Measurements from ENCODE around the gene RAB14.

RAB14 gene

GRCh38 chr9:121201738-121202533 lies at the start of gene RAB14:
Gene RAB14, minus strand, starts transcription at chr9:121201869. Its CDS starts 8,457 bp downstream, at chr9:121193412.
- peak within 1 kb of the TSS; percentile 43 for H3K27ac ChIP-seq (ENCODE audit: low read depth, low read length)
- peaks cover 50% of the 10 kb centered on the region for H3K79me2 ChIP-seq (ENCODE audit: control insufficient read depth, insufficient read depth, low read length, unreplicated experiment)
- H3K4me3 ChIP-seq (ENCODE audit: low read depth, low read length) = peak within 1 kb of the TSS; percentile 96
- no peaks in the 10 kb centered on the region for H3K27me3 ChIP-seq (ENCODE audit: insufficient read depth, low read length)
- H3K4me1 ChIP-seq (ENCODE audit: control insufficient read depth, insufficient read depth, low read length, unreplicated experiment) = peaks cover 28% of the 10 kb centered on the region
- no peaks in the 10 kb centered on the region for H3K36me3 ChIP-seq (ENCODE audit: insufficient read depth, low read length)
- H2AFZ ChIP-seq (ENCODE audit: low read length, unreplicated experiment) = peak within 1 kb of the TSS; percentile 98

DNA sequence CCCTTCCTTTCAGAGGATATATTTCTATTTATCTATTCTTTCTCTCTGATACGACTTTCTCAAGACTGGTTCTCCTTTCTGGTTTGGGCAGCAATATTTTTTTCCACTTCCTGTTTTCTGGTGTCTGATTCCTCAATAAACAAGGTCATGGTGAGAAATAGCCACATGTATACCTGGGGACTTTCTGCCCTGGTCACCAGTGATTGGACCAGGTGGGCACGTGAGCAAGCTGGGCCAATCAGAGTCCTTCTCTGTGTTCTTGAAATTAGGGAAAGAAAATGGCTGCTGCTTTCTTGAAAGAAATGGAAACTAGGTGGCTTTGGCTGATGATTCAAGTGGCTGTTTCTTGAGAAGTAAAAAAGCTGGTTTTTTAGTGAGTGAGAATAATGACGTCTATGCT lies 47.9 kb upstream of the RAB14 start:
- no peaks in the 10 kb centered on the region for H3K79me2 ChIP-seq (ENCODE audit: control insufficient read depth, insufficient read depth, low read length, unreplicated experiment)
- no peak overlapping the region for H2AFZ ChIP-seq (ENCODE audit: low read length, unreplicated experiment)
- peaks cover 15% of the 10 kb centered on the region for H3K4me1 ChIP-seq (ENCODE audit: control insufficient read depth, insufficient read depth, low read length, unreplicated experiment)
- H3K4me3 ChIP-seq (ENCODE audit: low read depth, low read length) = no peak overlapping the region
- no peaks in the 10 kb centered on the region for H3K36me3 ChIP-seq (ENCODE audit: insufficient read depth, low read length)
- H3K27me3 ChIP-seq (ENCODE audit: insufficient read depth, low read length) = no peaks in the 10 kb centered on the region
- H3K27ac ChIP-seq (ENCODE audit: low read depth, low read length) = no peak overlapping the region

DNA sequence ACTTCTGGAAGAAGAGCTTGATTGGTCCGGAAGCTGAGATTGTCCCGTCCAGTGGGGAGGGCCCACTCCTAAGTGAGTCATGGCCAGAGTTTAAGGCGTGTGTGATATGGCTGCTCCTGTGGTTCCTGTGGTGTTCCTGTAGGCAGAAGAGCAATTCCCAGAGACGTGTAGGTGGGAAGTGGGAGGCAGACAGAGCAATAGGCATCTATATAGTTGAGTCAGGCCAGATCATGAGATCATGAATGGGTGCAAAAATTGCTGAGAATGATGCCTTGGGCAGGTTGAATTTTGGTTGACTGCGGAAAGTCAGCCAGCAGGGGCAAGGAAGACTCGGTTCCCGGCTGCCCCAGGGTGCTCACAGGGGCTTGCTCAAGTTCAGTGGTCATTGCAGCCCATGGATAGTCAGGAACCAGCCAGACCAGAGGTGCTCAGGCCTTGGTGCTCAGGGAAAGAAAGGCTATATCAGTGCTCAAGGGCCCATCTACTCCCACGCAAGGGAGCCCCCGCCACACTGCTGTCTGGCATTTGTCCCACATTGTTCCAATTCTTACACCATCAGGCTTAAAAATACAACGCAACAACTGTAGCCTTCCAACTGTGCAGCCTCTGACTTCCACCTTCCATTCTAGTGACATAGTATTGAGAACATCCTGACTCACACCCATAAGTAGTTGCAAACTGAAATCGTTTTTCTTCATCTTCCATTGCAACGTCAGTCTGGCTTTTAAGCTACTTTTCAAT lies 45.3 kb upstream of the RAB14 start:
- peak overlapping the region; percentile 86 for H2AFZ ChIP-seq (ENCODE audit: low read length, unreplicated experiment)
- no peaks in the 10 kb centered on the region for H3K79me2 ChIP-seq (ENCODE audit: control insufficient read depth, insufficient read depth, low read length, unreplicated experiment)
- H3K27me3 ChIP-seq (ENCODE audit: insufficient read depth, low read length) = no peaks in the 10 kb centered on the region
- H3K36me3 ChIP-seq (ENCODE audit: insufficient read depth, low read length) = no peaks in the 10 kb centered on the region
- no peak overlapping the region for H3K4me3 ChIP-seq (ENCODE audit: low read depth, low read length)
- H3K4me1 ChIP-seq (ENCODE audit: control insufficient read depth, insufficient read depth, low read length, unreplicated experiment) = peaks cover 26% of the 10 kb centered on the region
- H3K27ac ChIP-seq (ENCODE audit: low read depth, low read length) = peak overlapping the region; percentile 60

DNA sequence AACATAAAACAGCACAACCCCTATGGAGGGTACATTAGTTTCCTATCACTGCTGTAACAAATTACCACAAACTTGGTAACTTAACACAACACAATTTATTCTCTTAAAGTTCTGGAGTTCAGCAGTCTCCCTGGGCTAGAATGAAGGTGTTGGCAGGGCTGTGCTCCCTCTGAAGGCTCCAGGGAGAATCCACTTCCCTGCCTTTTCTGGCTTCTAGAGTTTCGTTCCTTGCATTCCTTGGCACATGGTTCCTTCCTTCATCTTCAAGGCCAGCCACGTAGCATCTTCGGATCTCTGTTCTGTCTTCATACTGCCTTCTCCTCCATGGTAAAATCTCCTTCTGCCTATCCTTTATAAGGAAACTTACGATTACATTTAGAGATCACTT lies 41.3 kb upstream of the RAB14 start:
- H2AFZ ChIP-seq (ENCODE audit: low read length, unreplicated experiment) = no peak overlapping the region
- H3K4me3 ChIP-seq (ENCODE audit: low read depth, low read length) = no peak overlapping the region
- no peaks in the 10 kb centered on the region for H3K79me2 ChIP-seq (ENCODE audit: control insufficient read depth, insufficient read depth, low read length, unreplicated experiment)

DNA sequence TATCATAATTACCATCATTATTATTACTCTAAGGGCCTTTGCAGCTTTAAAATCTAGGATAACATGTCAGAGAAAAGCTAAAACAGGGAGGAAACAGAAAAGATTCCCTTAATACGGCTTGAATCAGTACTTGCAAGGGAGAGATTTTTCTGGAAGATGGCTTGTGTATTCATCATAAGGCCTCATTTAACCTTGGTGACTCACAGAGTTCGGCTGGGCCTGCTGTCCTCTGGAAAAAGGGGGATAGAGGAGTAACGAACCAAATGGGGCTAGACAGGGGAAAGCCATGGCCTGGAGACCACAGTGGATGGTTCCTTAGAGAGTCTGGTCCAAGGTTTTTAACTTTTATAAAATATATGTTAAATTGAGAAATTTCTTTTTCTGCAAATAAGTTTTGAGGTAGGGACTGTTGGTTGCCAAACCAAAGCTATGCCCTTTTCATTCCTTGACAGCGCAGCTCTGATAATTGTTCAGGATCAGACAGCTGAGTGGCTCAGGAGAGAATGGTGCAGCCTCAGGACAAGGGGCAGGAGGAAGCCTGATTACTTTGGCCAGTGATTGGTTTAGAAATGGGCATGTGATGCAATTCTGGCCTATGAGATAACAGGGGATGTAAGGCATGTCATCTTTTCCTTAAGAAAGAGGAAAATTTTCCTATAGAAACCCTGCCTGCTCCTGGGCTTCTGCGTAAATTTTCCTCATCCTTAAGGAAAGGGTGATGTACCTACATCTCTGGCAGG lies 40.7 kb upstream of the RAB14 start:
- Histone ChIP-seq H3K4me3 (ENCODE audit: low read depth, low read length) (no peak overlapping the region), H3K36me3 (ENCODE audit: insufficient read depth, low read length) (no peaks in the 10 kb centered on the region), H3K27ac (ENCODE audit: low read depth, low read length) (peak overlapping the region; percentile 43), H3K4me1 (ENCODE audit: control insufficient read depth, insufficient read depth, low read length, unreplicated experiment) (peaks cover 25% of the 10 kb centered on the region), H3K79me2 (ENCODE audit: control insufficient read depth, insufficient read depth, low read length, unreplicated experiment) (no peaks in the 10 kb centered on the region), H3K27me3 (ENCODE audit: insufficient read depth, low read length) (no peaks in the 10 kb centered on the region), H2AFZ (ENCODE audit: low read length, unreplicated experiment) (peak overlapping the region; percentile 84)

More for the DNA sequence above, 41.3 kb upstream of the RAB14 start:
- Histone ChIP-seq H3K27me3 (ENCODE audit: insufficient read depth, low read length) (no peaks in the 10 kb centered on the region), H3K27ac (ENCODE audit: low read depth, low read length) (peak overlapping the region; percentile 43), H3K36me3 (ENCODE audit: insufficient read depth, low read length) (no peaks in the 10 kb centered on the region), H3K4me1 (ENCODE audit: control insufficient read depth, insufficient read depth, low read length, unreplicated experiment) (peaks cover 31% of the 10 kb centered on the region)

DNA sequence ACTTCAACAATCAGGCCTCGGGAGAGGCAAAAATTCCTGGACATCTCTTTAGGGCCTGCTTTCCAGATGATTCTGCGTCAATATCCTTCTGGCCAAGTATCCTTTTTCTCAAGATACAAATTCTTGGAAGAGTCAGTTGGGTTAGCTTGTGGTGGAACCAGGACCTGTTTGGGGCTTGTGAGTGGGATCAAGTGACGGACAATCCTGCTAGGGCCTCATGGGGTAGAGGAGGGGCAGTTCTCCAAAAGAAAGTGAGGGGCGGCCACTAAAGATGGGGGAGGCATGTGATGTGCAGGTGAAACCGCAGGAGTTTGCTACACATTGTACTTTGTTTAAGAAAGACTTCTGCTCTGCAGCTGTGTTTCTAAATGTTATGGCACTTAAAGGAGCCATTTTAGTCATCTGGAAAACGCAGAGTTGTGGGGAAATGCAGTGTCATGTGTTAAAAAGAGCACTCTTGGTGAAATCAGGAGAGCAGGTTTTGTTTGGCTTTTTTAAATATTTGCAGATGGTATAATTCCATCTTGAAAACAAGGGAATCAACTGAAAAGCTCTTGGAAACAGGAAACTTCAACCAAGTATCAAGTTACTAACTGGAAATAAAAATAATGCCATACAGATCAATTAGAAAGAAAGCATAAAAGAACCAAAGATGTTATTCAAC lies 38.9 kb upstream of the RAB14 start:
- H3K4me1 ChIP-seq (ENCODE audit: control insufficient read depth, insufficient read depth, low read length, unreplicated experiment) = peaks cover 15% of the 10 kb centered on the region
- no peaks in the 10 kb centered on the region for H3K27me3 ChIP-seq (ENCODE audit: insufficient read depth, low read length)
- H3K36me3 ChIP-seq (ENCODE audit: insufficient read depth, low read length) = no peaks in the 10 kb centered on the region
- H3K4me3 ChIP-seq (ENCODE audit: low read depth, low read length) = no peak overlapping the region
- H2AFZ ChIP-seq (ENCODE audit: low read length, unreplicated experiment) = no peak overlapping the region
- H3K79me2 ChIP-seq (ENCODE audit: control insufficient read depth, insufficient read depth, low read length, unreplicated experiment) = no peaks in the 10 kb centered on the region
- no peak overlapping the region for H3K27ac ChIP-seq (ENCODE audit: low read depth, low read length)

GRCh38 chr9:121239851-121240250 lies 38.2 kb upstream of the RAB14 start:
- Histone ChIP-seq H3K36me3 (ENCODE audit: insufficient read depth, low read length) (no peaks in the 10 kb centered on the region), H2AFZ (ENCODE audit: low read length, unreplicated experiment) (no peak overlapping the region), H3K4me3 (ENCODE audit: low read depth, low read length) (no peak overlapping the region), H3K79me2 (ENCODE audit: control insufficient read depth, insufficient read depth, low read length, unreplicated experiment) (no peaks in the 10 kb centered on the region), H3K4me1 (ENCODE audit: control insufficient read depth, insufficient read depth, low read length, unreplicated experiment) (peaks cover 15% of the 10 kb centered on the region), H3K27ac (ENCODE audit: low read depth, low read length) (no peak overlapping the region), H3K27me3 (ENCODE audit: insufficient read depth, low read length) (no peaks in the 10 kb centered on the region)

DNA sequence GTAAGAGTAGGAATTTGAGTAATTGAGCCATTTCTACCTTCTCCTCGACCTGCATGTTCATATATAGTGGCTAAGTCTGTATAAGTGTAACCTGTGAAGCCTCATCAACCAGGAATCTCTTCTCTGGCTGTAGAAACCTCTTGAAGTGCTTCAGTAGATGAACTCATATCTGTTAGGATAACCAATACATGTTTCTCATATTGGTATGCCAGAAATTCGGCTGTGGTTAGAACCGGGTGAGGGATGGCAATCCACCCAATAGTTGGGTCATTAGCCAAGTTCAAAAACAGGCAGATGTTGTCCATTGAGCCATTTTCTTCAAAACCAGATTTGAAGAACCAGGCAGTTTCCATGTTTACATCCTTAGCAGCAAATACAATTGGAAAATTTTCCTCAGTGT lies 37.4 kb upstream of the RAB14 start:
- Histone ChIP-seq H2AFZ (ENCODE audit: low read length, unreplicated experiment) (no peak overlapping the region), H3K4me3 (ENCODE audit: low read depth, low read length) (no peak overlapping the region), H3K4me1 (ENCODE audit: control insufficient read depth, insufficient read depth, low read length, unreplicated experiment) (peaks cover 21% of the 10 kb centered on the region), H3K79me2 (ENCODE audit: control insufficient read depth, insufficient read depth, low read length, unreplicated experiment) (no peaks in the 10 kb centered on the region), H3K27me3 (ENCODE audit: insufficient read depth, low read length) (no peaks in the 10 kb centered on the region), H3K36me3 (ENCODE audit: insufficient read depth, low read length) (no peaks in the 10 kb centered on the region), H3K27ac (ENCODE audit: low read depth, low read length) (no peak overlapping the region)

- no peaks in the 10 kb centered on the region for H3K79me2 ChIP-seq (ENCODE audit: control insufficient read depth, insufficient read depth, low read length, unreplicated experiment)
Observed at GRCh38 chr9:121237916-121238315, 36.2 kb upstream of the RAB14 start.

GRCh38 chr9:121235512-121235911 lies 33.8 kb upstream of the RAB14 start:
- Histone ChIP-seq H3K4me3 (ENCODE audit: low read depth, low read length) (no peak overlapping the region), H3K79me2 (ENCODE audit: control insufficient read depth, insufficient read depth, low read length, unreplicated experiment) (no peaks in the 10 kb centered on the region), H3K27me3 (ENCODE audit: insufficient read depth, low read length) (no peaks in the 10 kb centered on the region), H3K4me1 (ENCODE audit: control insufficient read depth, insufficient read depth, low read length, unreplicated experiment) (peaks cover 12% of the 10 kb centered on the region), H3K36me3 (ENCODE audit: insufficient read depth, low read length) (no peaks in the 10 kb centered on the region), H2AFZ (ENCODE audit: low read length, unreplicated experiment) (no peak overlapping the region), H3K27ac (ENCODE audit: low read depth, low read length) (no peak overlapping the region)

More at GRCh38 chr9:121237916-121238315, 36.2 kb upstream of the RAB14 start:
- Histone ChIP-seq H3K4me1 (ENCODE audit: control insufficient read depth, insufficient read depth, low read length, unreplicated experiment) (peaks cover 26% of the 10 kb centered on the region), H3K27ac (ENCODE audit: low read depth, low read length) (no peak overlapping the region), H2AFZ (ENCODE audit: low read length, unreplicated experiment) (no peak overlapping the region), H3K36me3 (ENCODE audit: insufficient read depth, low read length) (no peaks in the 10 kb centered on the region), H3K4me3 (ENCODE audit: low read depth, low read length) (no peak overlapping the region), H3K27me3 (ENCODE audit: insufficient read depth, low read length) (no peaks in the 10 kb centered on the region)

Data from ACC112 (cell line).